Putamen (tissue), 1 donor: ENCODE measurements around the gene PPCDC.
"Not testable (repeated sequence)": the region's sequence is repeated elsewhere in the genome, so short reads cannot be mapped to it uniquely, and the experiment has no call there.

Experiments
- DNase-seq: peaks from one replicate; pipeline ENCODE4 v3.0.0-alpha.2; 2016; ENCODE audit warnings: low spot score

PPCDC gene

DNA sequence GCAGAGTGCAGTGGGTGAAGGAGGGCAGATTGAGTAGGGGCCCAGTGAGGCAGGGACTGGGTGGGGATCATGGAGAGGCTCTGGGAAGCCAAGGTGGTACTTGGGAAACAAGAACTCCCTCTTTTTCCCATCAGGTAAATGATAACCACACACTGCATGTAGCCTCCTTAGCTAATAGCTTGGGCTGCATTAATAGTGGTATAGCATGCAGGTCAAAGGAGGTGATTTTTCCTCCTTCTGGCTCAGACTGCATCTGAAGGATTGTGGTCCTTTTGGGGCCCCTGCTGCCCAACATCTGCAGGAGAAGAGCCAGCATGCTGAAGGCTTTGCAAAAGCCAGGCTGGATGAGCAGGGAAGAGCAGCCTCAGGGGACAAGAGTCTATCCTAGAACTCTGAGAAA, 45.4 kb downstream of the PPCDC start:
- no peak for DNase-seq

DNA sequence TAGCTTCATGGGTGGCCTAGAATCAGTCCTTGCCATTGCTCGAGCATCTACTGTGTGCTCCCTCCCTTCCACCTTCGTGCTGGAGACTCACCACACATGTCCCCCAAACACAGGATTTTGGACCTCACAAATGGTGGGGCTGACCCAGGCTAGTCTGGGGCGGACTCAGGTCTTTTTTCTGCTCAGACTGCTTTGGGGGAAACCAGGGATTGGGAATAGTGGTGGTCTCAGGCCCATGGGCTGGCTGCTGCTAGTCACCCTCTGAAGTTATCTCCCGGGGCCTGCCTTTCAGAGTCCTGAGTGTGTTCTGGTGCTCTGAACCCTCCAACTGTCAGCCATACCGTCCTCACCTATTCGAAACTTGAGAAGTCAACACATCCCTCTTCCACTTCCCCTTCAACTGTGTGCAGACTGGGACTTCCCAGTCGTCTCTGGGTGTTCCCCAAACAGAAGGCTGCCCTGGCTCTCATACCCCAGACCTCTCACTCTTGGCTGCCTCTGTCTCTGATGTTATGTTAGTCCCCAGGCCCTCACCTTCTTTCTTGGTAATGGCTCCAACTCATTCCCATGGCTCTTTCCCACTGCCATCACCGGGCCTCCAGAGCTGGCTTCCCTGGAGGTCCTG, 46.0 kb downstream of the PPCDC start:
- DNase-seq = no peak

DNA sequence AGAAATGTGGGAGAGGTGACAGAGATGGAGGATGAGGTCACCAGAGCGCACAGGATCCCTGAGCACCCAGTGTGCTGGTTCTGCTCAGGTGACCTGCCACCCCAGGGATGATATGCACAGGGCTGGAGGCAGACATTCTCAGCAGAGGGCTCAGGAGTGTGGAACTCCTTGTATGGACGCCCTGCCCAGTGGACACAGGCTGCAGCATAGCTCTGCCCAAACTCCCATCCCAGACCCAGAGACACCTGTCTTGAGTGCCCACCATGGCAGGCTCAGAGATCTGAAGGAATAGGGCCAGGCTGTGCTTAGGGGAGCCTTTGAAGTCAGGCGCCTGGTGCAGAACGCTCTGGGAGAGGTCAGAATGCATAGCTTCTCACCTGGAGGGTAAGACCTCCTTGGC, 47.3 kb downstream of the PPCDC start:
- no peak for DNase-seq

DNA sequence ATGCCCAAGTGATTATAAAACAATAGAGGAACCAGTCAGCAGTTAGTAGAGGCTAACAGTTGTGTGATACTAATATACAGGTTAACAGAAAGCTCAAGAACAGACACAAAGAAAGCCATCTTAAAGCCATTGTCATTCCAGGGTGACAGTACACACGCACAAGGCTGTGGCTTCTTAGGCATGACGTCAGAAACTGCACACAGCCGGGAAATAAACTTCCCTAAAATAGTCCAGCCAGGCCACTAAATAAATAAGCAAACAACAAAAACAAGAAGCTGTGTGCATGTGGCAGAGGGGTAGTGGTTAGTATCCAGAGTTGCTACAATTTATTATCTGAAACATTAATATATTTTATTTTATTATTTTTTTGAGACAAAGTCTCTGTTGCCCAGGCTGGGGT, 49.8 kb downstream of the PPCDC start:
- no peak for DNase-seq

DNA sequence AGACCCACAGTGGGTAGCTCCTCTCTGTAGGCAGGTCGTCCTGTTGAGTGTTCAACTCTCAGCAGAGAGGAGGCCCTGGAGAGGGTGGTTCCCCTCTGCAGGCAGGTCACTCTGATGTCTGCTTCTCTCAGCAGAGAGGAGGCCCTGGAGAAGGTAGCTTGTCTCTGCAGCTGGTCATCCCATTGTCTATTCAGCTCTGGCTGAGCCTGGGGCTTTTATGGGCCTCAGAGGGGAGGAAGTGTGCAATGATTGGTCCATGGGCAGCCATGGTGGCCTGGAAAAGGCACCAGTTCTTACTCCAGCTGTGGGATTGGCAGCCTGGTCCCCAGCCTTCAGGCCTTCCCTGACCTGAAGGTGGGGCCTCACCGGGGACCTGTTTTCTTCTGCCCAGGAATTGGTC, 52.9 kb downstream of the PPCDC start:
- DNase-seq = no peak

DNA sequence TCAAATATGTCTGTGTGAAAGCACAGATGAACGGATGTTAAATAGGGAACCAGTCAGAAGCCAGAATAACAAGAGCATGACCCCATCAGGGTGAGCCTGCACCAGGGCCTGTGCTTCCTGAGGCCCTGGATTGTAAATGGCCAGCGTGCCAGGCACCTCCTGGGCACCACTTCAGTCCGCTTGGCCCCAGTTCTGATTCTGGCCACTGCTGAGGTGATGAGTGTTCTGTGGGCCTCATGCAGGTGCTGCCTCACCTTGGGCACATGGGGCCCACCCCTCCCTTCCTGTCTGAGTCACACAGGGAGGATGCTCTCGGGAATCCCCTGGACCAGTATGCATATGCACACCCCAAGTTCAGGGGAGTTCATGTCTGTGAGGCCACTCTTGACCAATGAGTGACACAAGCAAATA, 54.2 kb downstream of the PPCDC start:
- not testable (repeated sequence) for DNase-seq

DNA sequence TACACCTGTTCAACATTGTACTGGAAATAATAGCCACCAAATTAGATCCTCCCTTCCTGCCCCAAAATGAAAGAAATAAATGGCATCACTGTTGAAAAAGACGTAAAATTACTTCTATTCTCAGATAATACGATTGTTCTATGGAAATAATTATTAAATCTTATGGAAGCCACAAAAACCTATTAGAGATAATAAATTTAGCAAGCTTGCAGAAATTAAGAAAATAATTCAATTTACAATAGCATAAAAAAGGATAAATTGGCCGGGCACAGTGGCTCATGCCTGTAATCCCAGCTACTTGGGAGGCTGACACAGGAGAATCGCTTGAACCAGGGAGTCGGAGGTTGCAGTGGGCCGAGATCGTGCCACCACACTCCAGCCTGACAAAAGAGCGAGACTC, 57.8 kb downstream of the PPCDC start:
- no peak for DNase-seq

DNA sequence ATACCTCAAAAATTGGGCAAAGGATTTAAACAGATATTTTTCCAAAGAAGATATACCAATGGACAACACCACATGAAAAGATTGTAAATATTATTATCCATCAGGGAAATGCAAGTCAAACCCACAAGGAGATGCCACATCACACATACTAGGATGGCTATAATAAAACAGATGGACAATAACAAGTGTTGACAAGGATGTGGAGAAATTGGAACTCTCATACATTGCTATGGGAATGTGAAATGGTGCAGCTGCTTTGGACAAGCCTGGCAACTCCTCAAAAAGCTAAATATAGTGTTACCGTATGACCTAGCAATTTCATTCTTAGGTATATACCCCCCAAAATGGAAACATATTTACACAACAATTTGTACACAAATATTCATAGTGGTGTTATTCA, 59.3 kb downstream of the PPCDC start:
- DNase-seq = no peak

DNA sequence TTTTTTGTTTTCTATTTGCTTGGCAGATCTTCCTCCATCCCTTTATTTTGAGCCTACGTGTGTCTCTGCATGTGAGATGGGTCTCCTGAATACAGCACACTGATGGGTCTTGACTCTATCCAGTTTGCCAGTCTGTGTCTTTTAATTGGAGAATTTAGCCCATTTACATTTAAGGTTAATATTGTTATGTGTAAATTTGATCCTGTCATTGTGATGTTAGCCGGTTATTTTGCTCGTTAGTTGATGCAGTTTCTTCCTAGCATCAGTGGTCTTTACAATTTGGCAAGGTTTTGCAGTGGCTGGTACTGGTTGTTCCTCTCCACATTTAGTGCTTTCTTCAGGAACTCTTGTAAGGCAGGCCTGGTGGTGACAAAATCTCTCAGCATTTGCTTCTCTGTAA, 62.3 kb downstream of the PPCDC start:
- DNase-seq = not testable (repeated sequence)

DNA sequence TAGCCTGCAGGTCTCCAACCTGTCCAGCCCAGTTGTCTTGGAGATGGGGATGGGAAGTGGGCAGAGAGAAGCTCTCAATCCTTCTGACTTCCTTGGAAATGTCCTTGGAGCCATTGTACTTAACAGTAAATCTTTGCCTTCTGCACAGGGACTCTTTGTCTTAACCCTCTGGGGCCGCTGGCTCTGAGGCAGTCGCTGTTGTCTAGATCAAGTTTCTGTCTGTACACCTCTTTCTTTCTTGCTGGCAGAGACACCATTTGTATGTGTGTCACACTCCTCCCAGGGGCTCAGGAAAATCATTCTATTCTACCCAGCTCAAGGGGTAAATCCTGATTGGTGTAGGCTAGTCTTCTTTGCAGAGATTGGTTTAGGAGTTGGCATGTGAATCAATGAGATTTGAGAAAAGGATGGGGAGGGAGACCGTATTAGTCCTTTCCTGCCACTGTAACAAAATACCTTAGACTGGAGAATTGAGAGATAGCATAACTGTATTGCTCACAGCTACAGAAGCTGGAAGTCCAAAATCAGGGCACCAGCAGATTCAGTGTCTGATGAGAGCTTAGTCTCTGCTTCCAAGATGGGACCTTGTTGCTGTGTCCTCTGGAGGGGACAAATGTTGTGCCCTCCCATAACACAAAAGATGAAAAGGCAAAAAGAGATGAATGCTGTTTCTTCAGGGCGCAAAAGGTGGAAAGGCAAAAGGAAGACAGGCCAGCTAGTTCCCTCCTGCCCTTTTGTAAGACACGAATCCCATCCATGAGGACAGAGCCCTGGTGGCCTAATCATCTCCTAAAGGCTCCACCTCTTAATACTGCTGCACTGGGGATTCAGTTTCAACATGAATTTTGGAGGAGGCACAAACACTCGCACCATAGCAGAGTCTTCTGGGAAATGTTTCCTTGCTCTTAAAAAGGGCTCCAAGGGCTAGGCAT, 66.3 kb downstream of the PPCDC start:
- no peak for DNase-seq

DNA sequence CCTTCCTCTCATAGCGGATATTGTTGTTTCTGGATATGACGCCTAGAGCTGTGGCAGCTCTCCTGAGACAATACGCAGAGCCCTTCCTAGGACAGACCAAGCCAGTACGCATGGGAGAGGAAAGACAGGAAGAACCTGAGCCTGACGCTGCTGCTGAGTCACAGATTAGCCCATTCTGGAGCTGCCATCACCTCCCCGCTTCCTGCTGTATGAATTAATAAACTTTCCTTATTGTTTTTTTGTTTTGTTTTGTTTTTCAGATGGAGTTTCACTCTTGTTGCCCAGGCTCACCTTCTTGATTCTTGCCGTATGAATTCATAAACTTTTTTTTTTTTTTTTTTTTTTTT, 67.0 kb downstream of the PPCDC start:
- DNase-seq = no peak

DNA sequence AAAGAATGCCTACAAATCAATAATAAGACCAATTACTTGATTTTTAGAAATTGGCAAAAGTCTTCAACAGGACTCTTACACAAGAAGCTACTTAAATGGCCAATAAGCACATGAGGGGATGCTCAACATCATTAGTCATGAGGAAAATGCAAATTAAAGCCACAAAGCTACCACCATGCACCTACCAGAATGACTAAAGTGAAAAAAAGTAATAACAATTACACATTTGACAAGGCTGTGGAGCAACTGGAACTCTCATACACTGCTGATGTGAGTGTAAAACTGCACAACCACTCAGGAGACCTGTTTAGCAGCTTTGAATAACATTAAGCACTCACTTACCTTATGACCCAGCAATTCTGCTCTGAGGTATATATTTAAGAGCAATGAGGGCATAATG, 68.4 kb downstream of the PPCDC start:
- no peak for DNase-seq

DNA sequence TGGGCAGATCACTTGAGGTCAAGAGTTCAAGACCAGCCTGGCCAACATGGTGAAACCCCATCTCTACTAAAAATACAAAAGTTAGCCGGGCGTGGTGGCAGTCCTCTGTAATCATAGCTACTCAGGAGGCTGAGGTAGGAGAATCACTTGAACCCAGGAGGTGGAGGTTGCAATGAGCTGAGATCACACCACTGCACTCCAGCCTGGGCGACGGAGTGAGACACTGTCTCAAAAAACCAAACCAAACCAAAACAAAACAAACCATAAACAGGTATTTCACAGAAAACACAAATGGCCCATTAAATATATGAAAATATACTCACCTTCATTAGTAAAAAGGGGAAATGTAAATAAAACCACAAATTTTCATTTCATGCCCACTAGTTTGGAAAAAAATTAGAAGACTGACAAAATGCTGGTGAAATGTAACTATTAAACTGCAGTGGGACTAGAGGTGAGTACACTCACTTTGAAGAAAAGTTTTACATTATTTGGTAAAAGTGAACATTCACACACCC, 71.6 kb downstream of the PPCDC start:
- not testable (repeated sequence) for DNase-seq

DNA sequence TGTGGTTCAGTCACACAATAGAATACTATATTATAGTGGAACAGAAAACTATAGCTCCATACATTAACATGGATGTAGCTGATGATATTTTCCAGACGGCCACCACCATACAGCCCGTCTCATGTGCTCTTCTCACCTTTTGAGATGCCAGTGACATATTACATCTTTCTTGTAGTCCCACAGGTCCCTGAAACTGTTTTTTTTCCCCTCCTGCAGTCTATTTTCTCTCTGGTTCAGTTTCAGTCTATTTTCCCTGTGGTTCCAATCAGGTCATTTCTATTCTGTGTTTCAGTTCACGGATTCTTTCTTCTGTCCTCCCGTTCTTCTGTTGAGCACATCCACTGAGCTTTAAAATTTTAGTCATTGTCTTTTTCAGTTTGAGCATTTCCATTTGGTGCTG, 72.2 kb downstream of the PPCDC start:
- DNase-seq = no peak

DNA sequence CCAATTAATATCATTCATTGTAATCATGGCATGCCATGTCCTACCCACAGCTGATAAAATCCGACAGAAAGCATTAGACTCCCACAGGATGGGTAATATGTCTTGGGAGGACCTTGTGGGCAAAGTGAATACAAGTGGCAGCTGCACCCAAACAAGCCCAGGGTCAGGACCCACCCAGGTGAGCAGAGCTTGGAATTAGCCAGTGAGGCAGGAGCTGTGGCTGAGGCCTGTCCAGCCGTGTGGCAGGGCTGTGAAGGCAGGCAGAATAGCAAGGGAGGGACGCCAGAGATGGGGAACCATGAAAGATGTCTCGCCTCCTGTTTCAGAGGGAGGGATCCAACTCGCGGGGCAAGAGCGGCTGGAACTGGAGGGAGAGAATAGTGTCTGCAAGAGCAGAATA, 74.5 kb downstream of the PPCDC start:
- no peak for DNase-seq

DNA sequence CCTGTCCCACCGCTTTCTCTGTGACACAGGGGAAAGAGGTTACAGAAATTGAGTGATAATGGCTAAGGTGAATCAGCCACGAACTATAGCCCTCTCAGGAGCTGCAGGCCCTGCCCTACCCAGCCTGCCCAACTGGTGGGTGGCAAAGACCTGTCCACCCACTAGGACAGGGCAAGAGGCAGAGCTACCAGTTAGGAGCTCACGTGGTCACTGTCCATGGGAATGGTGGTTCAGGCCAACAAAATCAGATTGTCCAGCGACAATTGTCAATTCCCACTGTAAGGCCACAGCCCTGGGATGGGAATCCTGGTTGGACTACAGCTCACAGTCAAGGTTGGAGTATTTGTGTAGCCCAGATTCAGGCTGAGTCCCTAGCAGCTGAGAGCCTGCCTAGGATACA, 75.0 kb downstream of the PPCDC start:
- DNase-seq = no peak
